NCI-H460 (cell line): Measurements from ENCODE around the gene CBLN1. TPM values are rescaled to one million over a fixed set of nuclear protein-coding genes. Genes with fewer than 3 reads are reported as not detected.

Source experiments
- total RNA-seq: library from RNA; depleted of rRNA; stranded (reverse); fragments of >200 nt; shearing (Covaris generic); gene quantifications from 2 replicates; pipeline ENCODE4 v1.2.3, GENCODE V29; 2014; rRNA removed

CBLN1 gene
- total RNA-seq, 1 experiment from 2014 or later, result 0.05 TPM

Other genes with a start within 250 kb of the CBLN1 start
- not detected in 2 replicates for gene C16orf78, start 92.0 kb upstream of the CBLN1 start, total RNA-seq